ENCODE measurements around the gene AHCYL2.

AHCYL2 gene

DNA sequence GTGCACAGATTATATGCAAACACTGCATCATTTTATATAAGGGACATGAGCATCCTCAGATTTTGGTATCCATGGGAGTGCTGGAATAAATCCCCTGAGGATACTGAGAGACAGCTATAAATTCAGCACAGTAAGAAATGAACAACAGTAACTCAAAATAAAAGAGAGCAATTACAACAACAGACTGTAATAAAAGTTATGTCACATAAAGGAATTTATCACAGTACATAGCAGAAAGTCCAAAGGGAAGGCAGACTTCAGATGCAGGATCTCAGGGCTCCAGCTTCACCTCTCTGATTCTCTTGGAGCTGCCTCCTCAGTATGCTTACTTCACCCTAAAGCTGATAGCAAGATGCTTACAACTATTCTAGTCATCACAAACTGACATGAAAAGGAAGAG lies 165.5 kb downstream of the AHCYL2 start:
- in situ Hi-C loops (cut with HindIII; ENCODE audit: low sequenced_read_pairs) = no loop called here
- no peak for DNase-seq (ENCODE audit: low read depth)
- no peak overlapping the region for H3K4me3 ChIP-seq (ENCODE audit: low read depth, low read length)
- TF ChIP-seq, protein P1, sequence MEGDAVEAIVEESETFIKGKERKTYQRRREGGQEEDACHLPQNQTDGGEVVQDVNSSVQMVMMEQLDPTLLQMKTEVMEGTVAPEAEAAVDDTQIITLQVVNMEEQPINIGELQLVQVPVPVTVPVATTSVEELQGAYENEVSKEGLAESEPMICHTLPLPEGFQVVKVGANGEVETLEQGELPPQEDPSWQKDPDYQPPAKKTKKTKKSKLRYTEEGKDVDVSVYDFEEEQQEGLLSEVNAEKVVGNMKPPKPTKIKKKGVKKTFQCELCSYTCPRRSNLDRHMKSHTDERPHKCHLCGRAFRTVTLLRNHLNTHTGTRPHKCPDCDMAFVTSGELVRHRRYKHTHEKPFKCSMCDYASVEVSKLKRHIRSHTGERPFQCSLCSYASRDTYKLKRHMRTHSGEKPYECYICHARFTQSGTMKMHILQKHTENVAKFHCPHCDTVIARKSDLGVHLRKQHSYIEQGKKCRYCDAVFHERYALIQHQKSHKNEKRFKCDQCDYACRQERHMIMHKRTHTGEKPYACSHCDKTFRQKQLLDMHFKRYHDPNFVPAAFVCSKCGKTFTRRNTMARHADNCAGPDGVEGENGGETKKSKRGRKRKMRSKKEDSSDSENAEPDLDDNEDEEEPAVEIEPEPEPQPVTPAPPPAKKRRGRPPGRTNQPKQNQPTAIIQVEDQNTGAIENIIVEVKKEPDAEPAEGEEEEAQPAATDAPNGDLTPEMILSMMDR (IDR thresholded peaks at IDR 0.05; ENCODE audit: low read depth, low read length, missing control alignments) = no peak

DNA sequence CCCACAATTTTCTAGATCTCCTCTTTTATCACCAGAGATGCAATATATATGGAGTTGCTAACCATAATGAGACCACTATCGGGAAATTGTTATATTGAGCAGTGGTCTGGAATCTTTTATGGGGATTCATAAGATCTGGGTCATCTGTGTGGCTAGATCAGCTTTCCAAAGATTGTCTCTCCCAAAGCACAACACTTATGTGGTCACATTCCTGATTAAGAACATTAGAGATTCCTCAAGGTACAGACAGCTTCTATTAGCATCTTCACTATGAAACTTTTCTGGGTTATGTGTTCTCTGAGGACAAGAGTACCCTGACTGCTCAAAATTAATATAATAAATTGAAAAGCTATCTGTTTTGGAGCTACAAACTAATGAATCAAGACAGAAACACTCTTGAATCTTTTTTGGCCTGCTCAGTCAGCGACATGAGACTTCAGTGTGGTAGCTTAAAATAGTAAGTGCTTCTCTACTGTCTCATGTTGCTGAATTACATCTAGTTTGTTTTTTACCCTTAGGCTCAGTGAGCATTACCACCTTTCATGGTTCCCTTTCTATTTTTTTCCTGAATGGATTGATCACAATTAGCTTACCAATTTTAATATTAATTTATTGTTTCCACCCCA lies 166.8 kb downstream of the AHCYL2 start:
- H3K4me3 ChIP-seq (ENCODE audit: low read depth, low read length) = no peak overlapping the region
- DNase-seq (ENCODE audit: low read depth) = no peak
- in situ Hi-C loops (cut with HindIII; ENCODE audit: low sequenced_read_pairs) = no loop called here
- TF ChIP-seq, protein P1 (IDR thresholded peaks at IDR 0.05; ENCODE audit: low read depth, low read length, missing control alignments) = no peak

DNA sequence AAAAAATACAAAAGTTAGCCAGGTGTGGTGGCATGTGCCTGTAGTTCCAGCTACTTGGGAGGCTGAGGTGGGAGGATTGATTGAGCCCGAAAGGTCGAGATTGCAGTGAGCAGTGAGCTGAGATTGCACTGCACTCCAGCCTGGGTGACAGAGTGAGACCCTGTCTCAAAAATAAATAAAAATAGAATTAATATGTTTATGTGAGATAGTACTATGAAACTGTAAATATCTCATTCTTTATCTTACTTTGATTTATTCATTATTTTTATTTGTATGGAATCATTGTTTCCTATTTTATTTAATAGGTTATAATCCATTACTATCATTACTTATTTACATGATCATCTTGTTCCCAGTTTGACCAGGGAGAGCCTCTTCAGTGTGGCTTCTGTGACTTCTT lies 168.4 kb downstream of the AHCYL2 start:
- no peak overlapping the region for H3K4me3 ChIP-seq (ENCODE audit: low read depth, low read length)
- no peak for DNase-seq (ENCODE audit: low read depth)
- TF ChIP-seq, protein P1 (IDR thresholded peaks at IDR 0.05; ENCODE audit: low read depth, low read length, missing control alignments) = no peak
- in situ Hi-C loops (cut with HindIII; ENCODE audit: low sequenced_read_pairs) = no loop called here

DNA sequence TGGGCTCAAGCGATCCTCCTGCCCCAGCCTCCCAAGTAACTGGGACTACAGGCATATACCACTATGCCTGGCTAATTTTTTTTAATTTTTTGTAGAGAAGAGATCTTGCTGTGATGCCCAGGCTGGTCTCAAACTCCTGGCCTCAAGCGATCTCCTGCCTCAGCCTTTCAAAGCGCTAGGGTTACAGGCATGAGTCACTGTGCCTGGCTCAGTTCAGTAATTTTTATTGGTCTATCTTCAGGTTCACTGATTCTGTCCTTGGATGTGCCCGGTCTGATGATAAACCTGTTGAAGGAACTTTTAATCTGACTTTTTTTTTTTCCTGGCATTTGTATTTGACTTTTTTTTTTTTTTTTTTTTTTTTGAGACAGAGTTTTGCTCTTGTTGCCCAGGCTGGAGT lies 169.3 kb downstream of the AHCYL2 start:
- TF ChIP-seq, protein P1 (IDR thresholded peaks at IDR 0.05; ENCODE audit: low read depth, low read length, missing control alignments) = no peak
- H3K4me3 ChIP-seq (ENCODE audit: low read depth, low read length) = no peak overlapping the region
- no peak for DNase-seq (ENCODE audit: low read depth)
- in situ Hi-C loops (cut with HindIII; ENCODE audit: low sequenced_read_pairs) = no loop called here

DNA sequence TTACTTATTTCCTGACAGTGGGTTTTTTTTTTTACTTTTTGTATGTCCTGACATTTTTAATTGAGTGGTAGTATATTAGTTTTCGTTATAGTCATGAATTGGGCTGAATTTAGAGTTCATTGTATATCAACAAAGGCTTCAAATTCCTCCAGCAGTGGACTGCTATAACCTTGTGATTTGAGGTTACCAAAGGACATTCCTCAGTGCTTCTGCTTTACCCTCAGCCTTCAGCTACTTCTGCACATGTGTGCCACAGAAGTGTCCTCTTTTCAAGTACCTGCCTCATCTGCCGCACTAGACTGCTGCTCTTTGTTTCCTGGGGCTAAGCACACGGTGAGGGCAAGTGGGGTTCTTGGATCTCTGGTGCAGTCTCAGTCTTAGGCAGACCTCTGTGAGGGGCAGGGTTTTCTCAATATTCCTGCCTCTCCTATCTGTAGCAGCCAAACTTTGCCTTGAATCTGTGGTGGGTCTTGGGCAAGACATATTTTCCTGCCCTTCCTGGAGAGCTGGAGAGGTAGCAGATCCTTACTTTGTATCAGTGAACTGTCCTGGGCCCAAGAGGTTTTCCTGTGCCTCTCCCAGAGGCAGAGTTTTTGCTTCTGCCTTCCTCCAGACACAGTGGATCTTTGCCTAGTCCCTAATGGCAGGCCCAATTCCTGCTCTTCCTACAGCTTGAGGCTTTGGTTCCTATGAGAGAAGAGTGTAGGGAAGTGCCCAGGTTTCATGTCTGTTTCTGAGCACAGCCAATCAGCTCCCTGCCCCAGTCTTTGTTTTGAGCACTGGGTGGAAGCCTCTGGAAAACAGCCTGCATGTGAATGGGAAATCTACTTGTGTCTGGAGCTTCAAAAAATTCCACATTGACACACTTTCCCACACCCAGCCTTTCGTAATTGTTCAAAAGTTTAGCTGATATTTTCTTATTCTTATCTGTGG lies 170.4 kb downstream of the AHCYL2 start:
- no peak for DNase-seq (ENCODE audit: low read depth)
- in situ Hi-C loops (cut with HindIII; ENCODE audit: low sequenced_read_pairs) = no loop called here
- H3K4me3 ChIP-seq (ENCODE audit: low read depth, low read length) = no peak overlapping the region
- TF ChIP-seq, protein P1 (IDR thresholded peaks at IDR 0.05; ENCODE audit: low read depth, low read length, missing control alignments) = no peak

DNA sequence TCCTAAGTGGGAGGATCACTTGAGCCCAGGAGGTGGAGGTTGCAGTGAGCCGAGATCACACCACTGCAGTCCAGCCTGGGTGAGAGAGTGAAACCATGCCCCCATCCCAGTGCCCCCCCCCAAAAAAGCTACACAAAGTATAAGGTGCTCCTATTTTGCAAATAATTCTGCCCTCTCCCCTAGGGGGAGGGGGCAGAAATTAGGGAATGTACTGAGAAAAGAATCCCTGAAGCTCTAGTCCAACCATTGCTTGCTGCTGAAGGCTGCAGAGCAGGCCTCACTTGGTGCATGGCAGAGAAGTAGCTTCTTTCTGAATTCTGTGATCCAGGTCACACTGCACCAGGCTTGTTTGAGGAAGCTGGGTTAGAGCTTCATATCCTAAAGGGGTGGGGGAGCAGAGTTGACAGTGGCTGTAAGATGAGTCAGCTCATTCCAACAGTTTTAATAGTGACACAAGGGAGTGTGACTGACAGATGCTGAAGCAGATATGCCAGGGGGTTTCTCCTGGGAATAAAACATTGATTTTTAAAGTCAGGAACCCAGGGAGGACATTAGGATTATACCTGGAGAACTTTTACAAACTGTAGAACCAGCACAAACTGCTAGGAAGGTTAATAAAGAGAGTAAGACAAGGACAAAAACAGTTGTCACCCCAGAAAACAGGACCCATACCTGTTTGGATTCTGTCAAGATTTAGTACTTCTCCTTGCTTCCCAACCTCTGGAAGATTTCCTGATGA lies 176.6 kb downstream of the AHCYL2 start:
- in situ Hi-C loops (cut with HindIII; ENCODE audit: low sequenced_read_pairs) = no loop called here
- TF ChIP-seq, protein P1 (IDR thresholded peaks at IDR 0.05; ENCODE audit: low read depth, low read length, missing control alignments) = no peak
- no peak for DNase-seq (ENCODE audit: low read depth)
- no peak overlapping the region for H3K4me3 ChIP-seq (ENCODE audit: low read depth, low read length)

Measured in astrocyte of the cerebellum (primary cell).